T-helper 2 cell treated with Interferon-gamma antibody and Interleukin-4, amounts not matched to agents 100 ng/mL and 5 ng/mL, for 36 hours (primary cell): Measurements from ENCODE around the gene KRT8. TPM values are rescaled to one million over a fixed set of nuclear protein-coding genes. Genes with fewer than 3 reads are reported as not detected.
"Not testable (repeated sequence)": the region's sequence is repeated elsewhere in the genome, so short reads cannot be mapped to it uniquely, and the experiment has no call there.

Experiments used
- intact Hi-C: fragments of 100-400 bp; cut with micrococcal nuclease; formaldehyde crosslinking; loops from one replicate; pipeline ENCODE4 v1.15.1; 2023
- total RNA-seq: library from RNA; stranded (reverse); gene quantifications from 2 replicates; pipeline ENCODE4 v1.2.3, GENCODE V29; 2022

KRT8 gene
- total RNA-seq, 1 donor from 2014 or later, result 0.39 TPM

DNA sequence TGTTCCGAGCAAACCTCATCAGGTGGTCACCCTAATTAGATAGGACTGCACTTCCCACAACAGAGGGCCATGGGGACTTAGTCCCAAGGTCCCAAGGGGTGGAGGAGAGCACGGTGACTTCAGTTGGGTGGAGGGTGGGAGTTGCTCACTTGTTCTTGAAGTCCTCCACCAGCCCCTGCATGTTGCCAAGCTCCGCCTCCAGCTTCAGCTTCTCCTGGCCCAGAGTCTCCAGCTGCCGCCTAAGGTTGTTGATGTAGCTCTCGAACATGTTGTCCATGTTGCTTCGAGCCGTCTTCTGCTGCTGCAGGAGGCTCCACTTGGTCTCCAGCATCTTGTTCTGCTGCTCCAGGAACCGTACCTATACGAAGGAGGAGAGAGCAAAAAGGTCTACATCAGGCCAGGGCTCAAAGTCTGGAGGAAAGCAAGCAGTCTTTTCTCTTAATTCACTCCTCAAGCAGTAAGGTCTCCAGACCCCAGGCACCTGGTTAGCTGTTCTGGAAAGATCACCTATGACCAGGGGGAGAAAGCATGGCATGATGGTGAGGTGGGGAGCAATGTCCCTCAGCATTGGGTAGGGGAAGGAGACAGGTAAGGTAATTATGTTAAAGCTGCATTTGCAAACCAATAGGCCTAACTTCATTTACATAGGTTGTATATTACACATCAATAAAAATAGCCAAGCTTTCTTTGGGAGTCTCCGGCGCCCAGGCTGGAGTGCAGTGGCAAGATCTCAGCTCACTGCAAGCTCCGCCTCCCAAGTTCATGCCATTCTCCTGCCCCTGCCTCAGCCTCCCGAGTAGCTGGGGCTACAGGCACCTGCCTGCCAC lies 2.9 kb downstream of the KRT8 start:
- intact Hi-C loops, result no loop called here

GRCh38 chr12:52900896-52901714 lies 3.8 kb downstream of the KRT8 start:
- intact Hi-C loops, result no loop called here

DNA sequence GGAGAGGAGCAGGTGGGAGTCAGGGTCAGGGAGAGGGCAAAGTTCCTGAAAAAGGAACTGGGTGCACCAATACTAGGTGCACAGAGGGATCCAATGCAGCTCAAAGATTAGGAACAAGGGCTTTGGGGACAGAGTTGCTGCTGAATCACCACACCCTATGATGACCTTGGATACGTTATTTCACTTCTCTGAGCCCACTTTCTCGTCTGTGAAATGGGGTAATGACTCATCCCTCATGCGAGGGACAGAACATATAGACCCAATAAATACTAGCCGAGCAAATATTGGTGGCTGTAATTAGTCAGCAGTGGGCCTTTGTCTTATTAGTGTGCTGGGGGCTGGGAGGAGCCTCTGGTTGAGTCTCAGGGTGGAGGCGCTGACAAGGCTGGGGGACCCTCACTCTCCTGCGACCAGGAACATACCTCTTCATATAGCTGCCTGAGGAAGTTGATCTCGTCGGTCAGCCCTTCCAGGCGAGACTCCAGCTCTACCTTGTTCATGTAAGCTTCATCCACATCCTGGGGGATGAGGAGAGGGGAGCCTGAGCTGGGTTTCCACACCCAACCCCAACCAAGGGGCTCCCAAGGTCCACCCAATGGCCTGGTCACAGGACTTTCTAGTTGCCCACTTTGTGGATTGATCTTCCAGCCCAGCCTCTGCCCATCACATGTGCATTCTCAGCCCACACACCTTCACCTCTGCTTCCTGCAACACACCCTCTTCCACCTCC lies 4.5 kb downstream of the KRT8 start:
- intact Hi-C loops, result no loop called here

DNA sequence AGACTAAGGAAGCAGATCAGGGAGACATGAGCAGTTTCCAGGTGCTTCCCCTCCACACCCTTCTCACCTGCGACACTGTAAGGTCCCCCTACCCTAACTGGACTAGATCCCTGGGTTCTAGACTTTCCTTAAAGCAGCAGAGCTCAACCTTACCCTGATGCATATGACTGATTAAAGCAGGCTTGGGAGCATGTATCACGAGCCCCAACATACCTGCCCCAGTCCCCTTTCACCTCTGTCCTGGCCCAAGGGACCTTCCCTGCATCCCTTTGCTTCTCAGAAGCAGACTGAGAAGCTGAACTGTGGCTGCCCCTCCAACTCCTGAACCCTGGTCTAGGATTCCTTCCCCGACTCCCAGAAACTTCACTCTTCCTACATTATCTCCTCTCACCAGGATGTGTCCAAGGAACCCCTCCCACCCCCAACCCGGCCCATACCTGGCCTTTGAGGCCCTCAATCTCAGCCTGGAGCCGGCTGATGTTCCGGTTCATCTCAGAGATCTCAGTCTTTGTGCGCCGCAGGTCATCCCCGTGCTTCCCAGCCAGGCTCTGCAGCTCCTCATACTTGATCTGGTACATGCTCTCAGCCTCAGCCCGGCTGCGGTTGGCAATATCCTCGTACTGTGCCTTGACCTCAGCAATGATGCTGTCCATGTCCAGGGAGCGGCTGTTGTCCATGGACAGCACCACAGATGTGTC lies 5.4 kb downstream of the KRT8 start:
- intact Hi-C loops, result no loop called here

DNA sequence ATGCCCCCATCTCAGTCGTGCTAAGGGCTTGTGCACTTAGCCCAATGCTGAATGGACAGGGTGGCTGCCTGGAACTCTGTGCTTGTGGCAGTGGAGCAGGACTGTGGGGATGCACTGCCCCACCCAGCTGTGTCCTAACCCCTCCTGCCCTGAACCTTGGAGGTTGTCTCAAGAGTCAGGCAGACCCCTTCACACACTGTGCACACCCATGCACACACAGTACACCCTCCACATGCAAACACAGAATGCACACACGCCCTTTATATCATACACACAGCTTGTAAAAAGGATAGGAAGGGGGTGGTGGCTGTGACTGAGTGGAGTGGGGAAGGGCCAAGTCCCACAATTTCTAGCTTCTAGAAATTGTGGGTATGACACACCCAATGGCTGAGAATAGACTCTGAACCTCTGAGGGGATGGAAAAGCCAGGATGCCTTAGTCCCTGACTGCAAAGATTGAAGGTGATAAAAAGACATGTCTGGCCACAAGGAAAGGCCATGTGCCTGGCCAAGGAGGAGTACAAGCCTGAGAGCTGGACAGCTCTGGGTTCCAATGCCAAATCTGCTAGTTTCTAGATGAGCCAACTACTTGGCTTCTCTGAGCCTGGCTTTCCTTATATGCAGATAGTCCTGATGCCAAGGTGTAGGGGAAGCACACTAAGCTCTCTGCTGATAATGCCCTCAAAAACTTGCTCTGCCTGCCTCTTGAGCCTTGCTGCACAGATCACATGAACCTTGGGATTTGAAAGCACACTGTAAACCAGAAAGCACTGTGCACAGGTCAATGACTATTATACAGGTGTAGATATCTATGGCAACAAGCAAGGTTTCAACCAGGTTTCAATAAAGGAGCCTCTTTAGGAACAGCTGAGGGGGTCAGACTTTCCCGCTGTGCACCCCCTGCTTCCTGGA lies 8.4 kb downstream of the KRT8 start:
- intact Hi-C loops, result no loop called here

GRCh38 chr12:52895726-52896189 lies 9.1 kb downstream of the KRT8 start:
- intact Hi-C loops, result no loop called here

- intact Hi-C loops, result no loop called here
Observed at GRCh38 chr12:52892974-52893373, 11.9 kb downstream of the KRT8 start.

DNA sequence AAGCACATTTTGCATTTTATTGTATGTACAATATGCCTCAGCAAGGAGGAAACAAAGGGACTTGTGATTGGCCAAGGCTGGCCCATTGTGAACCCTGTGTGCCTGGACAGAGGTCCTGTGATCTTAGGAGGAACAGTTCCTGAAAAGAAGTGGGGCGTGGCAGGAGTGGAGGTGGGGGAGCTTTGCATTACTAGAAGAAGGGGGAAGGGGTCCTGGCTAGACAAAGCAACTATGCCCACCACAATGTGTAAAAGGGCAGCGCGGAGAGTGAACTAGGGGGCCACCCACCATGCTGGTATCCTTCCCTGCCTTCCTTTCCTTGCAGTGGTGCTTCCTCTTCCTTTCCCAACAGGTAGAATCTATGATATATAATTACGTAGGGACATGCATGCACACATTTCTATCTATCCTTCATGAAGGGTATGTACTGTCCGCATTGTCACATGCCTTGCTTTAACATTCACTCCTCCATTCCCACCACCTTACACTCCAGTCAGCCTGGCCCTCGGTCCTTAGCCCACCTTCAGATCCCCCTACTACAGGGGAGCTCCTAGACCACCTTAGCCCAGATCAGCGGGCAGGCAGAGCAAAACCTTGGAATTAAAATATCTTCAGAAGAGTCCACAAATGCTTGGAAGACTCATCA lies 12.5 kb downstream of the KRT8 start:
- intact Hi-C loops, result no loop called here

GRCh38 chr12:52891044-52891443 lies 13.8 kb downstream of the KRT8 start:
- intact Hi-C loops, result no loop called here

DNA sequence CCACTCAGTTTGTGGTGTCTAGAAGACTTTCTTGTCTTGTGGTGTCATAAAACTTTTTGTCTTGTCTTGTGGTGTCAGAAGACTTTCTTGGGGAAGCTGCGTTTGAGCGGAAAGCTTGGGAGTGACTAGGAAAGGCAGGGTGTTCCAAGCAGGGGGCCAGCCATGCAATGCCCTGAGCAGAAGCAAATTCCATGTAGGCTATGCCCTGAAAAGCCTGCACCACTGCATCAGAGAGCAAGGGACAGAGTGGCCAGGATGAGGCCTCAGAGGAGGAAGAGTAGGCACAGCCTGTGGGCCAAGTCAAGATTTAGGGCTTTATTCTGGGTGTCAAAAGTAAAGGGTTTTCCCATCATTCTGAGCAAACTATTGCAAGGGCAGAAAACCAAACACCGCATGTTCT lies 14.5 kb downstream of the KRT8 start:
- intact Hi-C loops, result no loop called here

- intact Hi-C loops, result loop anchor here (1.0 kb wide), 1 partner anchor 97 kb away; no protein-coding TSS in a partner anchor
Observed at GRCh38 chr12:52884526-52885293, 20.2 kb downstream of the KRT8 start.

DNA sequence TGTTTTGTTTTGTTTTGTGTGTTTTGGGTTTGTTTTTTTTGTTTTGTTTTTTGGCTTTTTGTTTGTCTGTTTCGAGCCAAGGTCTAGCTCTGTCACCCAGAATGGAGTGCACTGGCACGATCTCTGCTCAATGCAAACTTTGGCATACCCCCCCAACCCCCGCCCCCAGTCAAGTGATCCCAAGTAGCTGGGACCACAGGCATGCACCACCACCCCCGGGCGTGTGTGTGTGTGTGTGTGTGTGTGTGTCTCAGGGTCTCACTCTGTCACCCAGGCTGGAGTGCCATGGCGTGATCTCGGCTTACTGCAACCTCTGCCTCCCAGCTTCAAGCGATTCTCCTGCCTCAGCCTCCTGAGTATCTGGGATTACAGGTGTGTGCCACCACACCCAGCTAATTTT lies 24.4 kb downstream of the KRT8 start:
- intact Hi-C loops, result not testable (repeated sequence)

DNA sequence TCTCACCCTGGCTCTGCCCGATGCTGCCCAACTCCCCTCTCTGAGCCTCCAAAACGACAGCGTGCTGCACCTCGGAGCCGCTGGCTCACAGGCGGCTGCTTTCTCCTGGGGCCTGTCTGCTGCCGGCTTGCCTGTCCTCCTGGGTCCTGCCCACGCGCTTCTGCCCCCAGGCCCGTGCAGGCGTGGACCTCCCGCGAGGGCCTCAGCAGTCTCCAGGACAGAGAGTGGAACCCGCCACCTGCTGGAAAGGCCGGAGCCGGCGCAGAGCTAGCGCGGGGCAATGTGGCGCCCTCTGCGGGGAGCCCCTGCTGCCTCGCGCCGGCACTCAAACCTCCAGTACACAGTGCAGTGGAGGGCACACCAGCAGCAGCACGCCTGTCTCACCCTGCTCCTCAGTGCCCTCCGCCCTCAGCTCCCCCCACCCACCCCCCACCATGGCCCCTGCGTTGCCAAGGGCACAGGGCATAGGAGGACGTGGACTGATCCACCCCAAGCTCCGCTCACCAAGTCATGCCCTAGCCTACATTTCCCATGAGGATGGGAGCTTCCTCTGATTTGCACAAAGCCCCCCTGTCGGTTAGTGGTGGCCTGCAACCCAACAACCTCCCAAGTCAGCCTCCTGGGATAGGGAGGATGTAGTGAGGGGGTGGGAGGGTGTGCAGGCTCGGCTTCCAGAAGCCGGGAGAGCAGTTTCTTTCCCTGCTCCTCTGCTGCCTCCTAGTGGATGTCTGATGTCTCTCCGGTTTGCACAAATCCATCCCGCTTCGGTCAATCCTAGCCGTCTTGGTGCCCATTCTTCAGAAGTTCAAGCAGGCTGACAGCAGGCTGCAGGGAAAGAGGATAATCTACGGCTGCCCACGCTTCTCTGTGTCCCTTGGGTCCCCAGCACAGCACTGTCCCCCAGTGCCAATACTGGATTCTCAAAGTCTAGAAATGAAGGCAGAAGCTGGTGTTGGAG lies 25.2 kb downstream of the KRT8 start:
- intact Hi-C loops, result loop anchor here (1.0 to 2.0 kb wide), 3 partner anchors 296 to 723 kb away; no protein-coding TSS in a partner anchor

DNA sequence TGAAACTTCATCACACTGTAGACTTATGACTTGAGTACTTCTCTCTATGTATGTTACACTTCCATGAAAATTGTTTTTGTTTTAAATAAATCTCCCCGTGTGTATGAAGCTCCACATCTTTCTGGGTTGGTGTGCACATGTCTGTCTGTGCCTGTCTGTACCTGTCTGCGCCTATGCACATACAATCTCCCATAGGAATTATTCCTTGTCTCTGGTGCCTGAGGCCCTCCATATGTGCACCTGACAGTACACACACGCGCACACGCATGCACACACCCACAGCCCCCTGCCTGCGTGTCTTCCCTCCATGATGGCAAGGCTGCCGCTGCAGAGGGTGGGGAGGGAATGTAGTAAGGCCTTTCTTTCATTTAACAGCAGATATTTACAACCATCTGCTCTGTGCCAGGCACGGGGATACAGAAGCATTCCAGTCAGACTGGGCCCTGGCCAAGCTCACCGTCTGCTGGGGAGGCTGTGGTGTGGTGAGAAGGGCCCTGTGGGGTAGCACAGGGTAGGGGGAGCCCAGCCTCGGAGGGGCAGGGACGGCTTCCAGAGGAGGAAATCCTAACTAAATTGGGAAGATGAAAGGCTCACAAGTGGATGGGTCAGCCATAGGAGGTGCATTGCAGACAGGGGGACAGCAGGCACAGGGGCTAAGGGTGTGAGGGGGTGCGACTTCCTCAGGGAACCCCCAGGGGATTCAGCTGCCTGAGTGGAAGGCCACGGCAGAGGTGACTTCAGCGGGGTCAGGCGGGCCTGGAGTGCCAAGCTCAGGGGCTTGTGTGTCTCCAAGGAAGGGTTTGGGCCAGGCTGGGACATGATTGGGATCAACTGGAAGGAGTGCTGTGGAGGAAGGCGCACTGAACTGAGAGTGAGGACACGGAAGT lies 26.1 kb downstream of the KRT8 start:
- intact Hi-C loops, result loop anchor here (1.0 to 2.0 kb wide), 3 partner anchors 295 to 722 kb away; no protein-coding TSS in a partner anchor

- intact Hi-C loops, result no loop called here
Observed at GRCh38 chr12:52877242-52877641, 27.6 kb downstream of the KRT8 start.

DNA sequence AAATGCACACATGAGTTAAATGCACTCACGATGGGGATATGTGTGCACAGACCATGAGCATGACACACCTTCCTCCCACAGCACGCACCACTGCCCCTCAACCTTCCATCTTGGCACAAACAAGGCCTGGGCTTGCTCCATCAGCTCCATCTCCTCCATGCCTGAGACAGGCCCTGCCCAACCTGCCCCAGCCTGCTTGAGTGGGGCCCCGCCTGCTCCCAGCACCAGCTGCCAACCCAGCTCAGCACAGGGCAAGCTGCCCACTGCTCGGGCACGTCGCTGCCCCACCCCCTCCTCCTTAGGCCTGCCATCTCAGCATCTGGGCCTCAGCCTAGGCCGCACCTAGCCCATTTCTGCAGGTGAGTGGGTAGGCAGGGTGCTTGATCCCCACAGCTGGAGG lies 28.5 kb downstream of the KRT8 start:
- intact Hi-C loops, result no loop called here
